ENCODE data around the gene DCP1B.

DCP1B gene

DNA sequence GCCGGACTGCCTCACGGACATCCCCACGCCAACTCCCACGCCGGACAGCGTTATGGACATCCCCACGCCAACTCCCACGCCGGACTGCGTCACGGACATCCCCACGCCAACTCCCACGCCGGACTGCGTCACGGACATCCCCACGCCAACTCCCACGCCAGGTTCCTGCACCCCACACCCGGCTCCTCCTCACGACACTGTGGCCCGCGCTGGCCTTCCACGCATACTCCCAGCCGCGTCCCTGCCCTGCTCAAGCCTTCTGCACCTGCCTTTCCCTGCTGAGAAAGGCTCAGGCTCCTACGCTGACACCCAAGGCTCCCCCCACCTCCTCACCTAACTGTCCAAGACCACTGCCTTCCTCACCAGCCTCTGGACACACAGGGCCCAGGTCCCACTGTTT is 95.5 kb downstream of the DCP1B start:
- Mint-ChIP-seq H3K27me3 (peaks cover 44% of the 10 kb centered on the region), H3K36me3 (peaks cover 1% of the 10 kb centered on the region), H3K9me3 (peaks cover 25% of the 10 kb centered on the region), H3K4me3 (no peak overlapping the region), H3K27ac (no peak overlapping the region), H3K4me1 (peaks cover 5% of the 10 kb centered on the region)
- no peak for DNase-seq
- CTCF ChIA-PET, result no interaction called here

GRCh38 chr12:1907652-1908611 is 96.3 kb downstream of the DCP1B start:
- CTCF ChIA-PET, result no interaction called here
- Mint-ChIP-seq H3K36me3 (peaks cover 1% of the 10 kb centered on the region), H3K4me3 (peak overlapping the region; percentile 37), H3K9me3 (peaks cover 31% of the 10 kb centered on the region), H3K27ac (no peak overlapping the region), H3K4me1 (peaks cover 5% of the 10 kb centered on the region), H3K27me3 (peaks cover 43% of the 10 kb centered on the region)
- DNase-seq, result peak; percentile 36

DNA sequence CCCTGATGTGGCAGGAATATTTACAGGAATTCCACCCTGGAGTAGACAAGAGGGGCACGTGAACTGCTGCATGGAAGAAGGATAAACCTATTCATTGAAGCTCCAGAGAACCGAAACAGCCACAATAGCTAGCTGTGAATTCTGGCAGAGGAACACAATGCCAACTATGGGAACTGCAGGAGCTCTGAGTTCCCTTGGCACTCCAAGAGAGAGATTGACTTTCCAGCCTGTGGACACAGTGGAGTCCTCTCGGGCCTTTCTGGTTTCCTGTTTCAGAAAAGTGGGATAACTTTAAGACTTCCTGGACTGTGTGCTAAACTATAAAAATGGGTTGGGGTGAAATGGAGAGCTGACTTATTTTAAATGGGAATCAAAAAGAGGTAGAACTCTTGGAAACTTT is 97.7 kb downstream of the DCP1B start:
- peaks cover 1% of the 10 kb centered on the region for H3K36me3 Mint-ChIP-seq
- no peak overlapping the region for H3K4me3 Mint-ChIP-seq
- H3K9me3 Mint-ChIP-seq, result peaks cover 35% of the 10 kb centered on the region
- no peak overlapping the region for H3K27ac Mint-ChIP-seq
- CTCF ChIA-PET, result interaction anchor here (0.7 kb wide), 1 partner anchor 18 kb away, joined by 3 read pairs; no protein-coding TSS in a partner anchor
- DNase-seq, result no peak
- peaks cover 42% of the 10 kb centered on the region for H3K27me3 Mint-ChIP-seq
- H3K4me1 Mint-ChIP-seq, result peaks cover 5% of the 10 kb centered on the region

DNA sequence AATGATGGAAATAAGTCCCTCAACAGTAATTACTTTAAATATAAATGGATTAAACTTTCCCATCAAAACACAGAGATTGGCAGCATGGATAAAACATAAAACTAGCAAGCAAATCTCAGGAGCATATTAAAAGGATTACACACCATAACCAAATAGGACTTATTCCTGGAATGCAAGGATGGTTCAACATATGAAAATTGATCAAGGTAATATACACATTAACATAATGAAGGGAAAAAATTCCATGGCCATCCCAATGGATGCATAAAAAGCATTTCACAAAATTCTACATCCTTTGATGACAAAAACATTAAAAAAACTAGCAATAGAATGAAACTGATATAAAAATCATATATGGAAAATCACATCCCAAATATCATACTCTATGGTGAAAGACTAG is 99.4 kb downstream of the DCP1B start:
- peaks cover 49% of the 10 kb centered on the region for H3K27me3 Mint-ChIP-seq
- H3K36me3 Mint-ChIP-seq, result peaks cover 1% of the 10 kb centered on the region
- peaks cover 35% of the 10 kb centered on the region for H3K9me3 Mint-ChIP-seq
- peaks cover 5% of the 10 kb centered on the region for H3K4me1 Mint-ChIP-seq
- H3K4me3 Mint-ChIP-seq, result no peak overlapping the region
- H3K27ac Mint-ChIP-seq, result no peak overlapping the region
- DNase-seq, result no peak
- CTCF ChIA-PET, result no interaction called here

DNA sequence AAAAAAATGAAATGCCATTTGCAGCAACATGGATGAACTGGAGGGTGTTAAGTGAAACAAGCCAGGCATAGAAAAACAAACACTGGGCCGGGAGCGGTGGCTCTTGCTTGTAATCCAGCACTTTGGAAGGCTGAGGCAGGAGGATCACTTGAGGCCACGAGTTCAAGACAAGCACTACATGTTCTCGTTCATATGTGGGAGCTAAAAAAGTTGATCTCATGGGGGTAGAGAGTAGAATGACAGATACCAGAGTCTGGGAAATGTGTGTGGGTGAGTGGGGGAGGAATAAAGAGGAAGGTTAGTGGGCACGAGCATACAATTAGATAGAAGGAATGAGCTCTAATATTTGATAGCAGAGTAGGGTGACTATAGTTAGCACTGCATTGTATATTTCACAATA is 107.3 kb downstream of the DCP1B start:
- CTCF ChIA-PET, result no interaction called here
- Mint-ChIP-seq H3K27me3 (peaks cover 33% of the 10 kb centered on the region), H3K36me3 (no peaks in the 10 kb centered on the region), H3K9me3 (peaks cover 3% of the 10 kb centered on the region), H3K4me3 (no peak overlapping the region), H3K4me1 (no peaks in the 10 kb centered on the region), H3K27ac (no peak overlapping the region)
- no peak for DNase-seq

Data from activated naive CD4-positive, alpha-beta T cell treated with anti-CD3 and anti-CD28 coated beads, Interleukin-2, amount 10 ng/mL, durations not matched to agents 7 days and 5 days (primary cell).